Measurements from ENCODE around the gene DNALI1.
"Not testable (repeated sequence)": the region's sequence is repeated elsewhere in the genome, so short reads cannot be mapped to it uniquely, and the experiment has no call there.

DNALI1 gene

DNA sequence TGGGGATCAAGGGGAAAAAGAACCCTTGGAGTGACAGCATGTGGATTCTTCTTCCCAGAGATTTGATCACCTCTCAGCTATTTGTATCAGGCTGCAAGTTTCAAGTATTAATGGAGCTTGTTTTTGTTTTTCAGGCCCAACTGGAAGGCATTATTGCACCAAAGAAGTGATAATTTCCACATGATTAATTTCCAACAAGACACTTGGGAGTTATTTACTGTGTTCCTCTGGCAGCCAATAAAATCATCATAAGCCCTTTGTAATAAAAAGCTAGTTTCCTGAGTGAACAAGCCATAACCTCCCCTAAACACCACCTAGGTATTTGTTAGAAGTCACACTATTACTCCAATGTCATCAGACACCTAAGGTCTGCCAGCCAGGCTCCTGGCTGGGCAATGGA, 8.2 kb downstream of the DNALI1 start:
- Mint-ChIP-seq H3K4me3 (no peak overlapping the region), H3K27me3 (ENCODE audit: low read depth) (no peaks in the 10 kb centered on the region), H3K4me1 (ENCODE audit: low read depth) (peaks cover 10% of the 10 kb centered on the region), H3K36me3 (ENCODE audit: low read depth) (peaks cover 40% of the 10 kb centered on the region), H3K27ac (no peak overlapping the region), H3K9me3 (no peaks in the 10 kb centered on the region)

DNA sequence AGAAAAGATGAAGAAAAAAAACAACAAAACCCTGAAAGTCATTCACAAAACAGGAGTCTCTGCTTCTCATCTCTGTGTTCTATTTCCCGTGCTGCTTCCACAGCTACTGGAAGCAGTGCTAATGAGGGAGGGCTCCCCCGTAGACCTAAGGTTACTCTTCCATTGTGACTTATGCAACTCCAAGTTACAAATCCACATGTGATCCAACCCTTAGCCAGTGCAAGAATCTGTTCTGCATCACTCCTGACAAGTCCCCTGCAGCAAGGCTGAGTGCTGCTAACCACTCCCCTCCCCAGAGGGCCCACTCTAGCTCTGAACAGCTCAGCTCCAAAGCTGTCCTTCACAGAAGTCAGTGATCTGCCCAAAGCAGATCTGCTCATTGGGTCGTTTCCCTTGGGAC, 10.3 kb downstream of the DNALI1 start:
- peaks cover 55% of the 10 kb centered on the region for H3K36me3 Mint-ChIP-seq (ENCODE audit: low read depth)
- no peak overlapping the region for H3K4me3 Mint-ChIP-seq
- no peak overlapping the region for H3K27ac Mint-ChIP-seq
- H3K9me3 Mint-ChIP-seq: no peaks in the 10 kb centered on the region
- no peaks in the 10 kb centered on the region for H3K27me3 Mint-ChIP-seq (ENCODE audit: low read depth)
- H3K4me1 Mint-ChIP-seq (ENCODE audit: low read depth): peaks cover 23% of the 10 kb centered on the region

DNA sequence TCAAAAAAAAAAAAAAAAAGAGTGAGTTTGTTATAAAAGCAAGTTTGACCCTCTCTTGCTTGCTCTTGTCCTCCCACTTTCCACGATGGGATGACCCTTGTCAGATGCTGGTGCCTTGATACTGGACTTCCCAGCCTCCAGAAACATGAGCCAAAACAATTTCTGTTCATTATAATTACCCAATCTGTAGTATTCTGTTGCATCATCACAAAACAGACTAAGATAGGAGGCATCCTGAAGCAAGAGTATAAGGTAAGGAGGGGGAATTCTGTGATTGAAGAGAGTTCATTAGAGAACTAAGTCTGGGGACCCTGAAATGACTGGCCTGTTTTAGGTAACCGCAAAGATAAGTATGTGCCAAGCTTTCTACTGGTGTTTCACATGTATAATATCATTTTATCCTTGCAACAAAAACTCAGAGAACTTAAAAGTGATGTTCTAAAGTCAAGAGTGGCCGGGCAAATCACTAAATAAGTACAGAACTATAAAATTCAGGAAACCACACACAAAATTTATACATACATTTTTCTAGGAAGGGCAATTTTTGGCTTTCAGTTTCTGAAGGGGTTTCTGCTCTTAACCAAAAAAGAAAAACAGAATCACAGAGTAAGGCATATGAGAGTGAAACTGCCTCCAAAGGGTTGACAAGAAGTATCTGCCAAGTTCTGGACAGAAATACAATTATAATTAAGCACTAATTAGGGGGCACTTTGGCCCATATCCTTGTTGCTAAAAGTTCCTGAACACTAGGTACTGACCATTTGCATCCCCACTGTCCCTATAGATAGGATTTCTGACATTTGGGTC, 14.0 kb downstream of the DNALI1 start:
- no peaks in the 10 kb centered on the region for H3K9me3 Mint-ChIP-seq
- H3K4me1 Mint-ChIP-seq (ENCODE audit: low read depth): peaks cover 50% of the 10 kb centered on the region
- peaks cover 82% of the 10 kb centered on the region for H3K36me3 Mint-ChIP-seq (ENCODE audit: low read depth)
- peak overlapping the region; percentile 79 for H3K27ac Mint-ChIP-seq
- no peaks in the 10 kb centered on the region for H3K27me3 Mint-ChIP-seq (ENCODE audit: low read depth)
- H3K4me3 Mint-ChIP-seq: peak overlapping the region; percentile 3

DNA sequence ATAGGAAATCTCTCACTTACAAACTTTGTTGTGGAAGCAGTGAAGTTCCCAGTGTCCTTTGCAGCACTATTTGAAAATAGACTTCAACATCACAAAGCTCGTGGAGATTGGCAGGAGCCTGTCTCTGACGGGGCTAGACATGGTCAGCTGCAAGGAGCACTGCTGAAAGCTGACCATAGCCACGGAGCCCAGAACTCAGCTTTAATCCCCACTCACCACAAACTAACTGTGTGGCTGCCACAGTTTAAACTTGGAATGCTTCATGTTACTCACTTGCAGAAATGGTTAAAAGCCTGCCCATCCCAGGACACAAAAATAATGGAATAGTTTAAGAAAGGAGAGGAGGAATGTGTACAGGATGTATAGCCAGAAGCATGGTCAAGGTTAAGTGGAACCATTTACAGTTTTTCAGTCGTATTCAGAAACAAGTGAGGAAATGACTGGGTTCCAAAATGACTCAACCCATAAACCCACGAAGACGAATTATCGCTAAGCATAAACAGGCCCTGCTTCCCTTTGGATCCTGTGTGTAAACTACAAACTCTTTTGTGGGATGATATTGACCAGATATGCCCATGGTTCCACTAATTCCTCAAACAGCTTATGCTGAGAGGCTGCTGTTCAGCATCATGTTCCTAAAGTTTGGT, 18.2 kb downstream of the DNALI1 start:
- Mint-ChIP-seq H3K27me3 (ENCODE audit: low read depth) (no peaks in the 10 kb centered on the region), H3K9me3 (no peaks in the 10 kb centered on the region), H3K4me1 (ENCODE audit: low read depth) (peaks cover 54% of the 10 kb centered on the region), H3K36me3 (ENCODE audit: low read depth) (peaks cover 71% of the 10 kb centered on the region), H3K27ac (peak overlapping the region; percentile 76), H3K4me3 (no peak overlapping the region)

DNA sequence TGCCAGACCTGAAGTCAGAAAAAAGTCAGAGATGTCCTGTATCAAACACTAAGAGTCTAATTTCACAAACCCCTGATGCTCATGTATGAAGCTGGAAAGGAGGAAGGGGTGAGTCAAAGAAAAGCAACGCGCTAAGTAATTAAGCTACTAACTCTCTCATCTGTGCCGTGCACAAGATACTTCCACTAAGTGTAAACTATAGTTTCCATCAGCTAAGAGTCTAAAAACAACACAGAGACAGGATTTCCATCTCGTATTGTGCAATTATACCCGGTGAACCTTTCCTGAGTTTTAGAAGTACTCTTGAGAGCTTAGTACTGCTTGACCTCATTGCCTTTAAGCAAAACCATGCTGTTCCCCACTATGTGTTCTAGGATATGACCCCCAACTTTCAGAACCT, 19.0 kb downstream of the DNALI1 start:
- Mint-ChIP-seq H3K27ac (peak overlapping the region; percentile 76), H3K9me3 (no peaks in the 10 kb centered on the region), H3K27me3 (ENCODE audit: low read depth) (no peaks in the 10 kb centered on the region), H3K36me3 (ENCODE audit: low read depth) (peaks cover 66% of the 10 kb centered on the region), H3K4me1 (ENCODE audit: low read depth) (peaks cover 50% of the 10 kb centered on the region), H3K4me3 (peak overlapping the region; percentile 7)

DNA sequence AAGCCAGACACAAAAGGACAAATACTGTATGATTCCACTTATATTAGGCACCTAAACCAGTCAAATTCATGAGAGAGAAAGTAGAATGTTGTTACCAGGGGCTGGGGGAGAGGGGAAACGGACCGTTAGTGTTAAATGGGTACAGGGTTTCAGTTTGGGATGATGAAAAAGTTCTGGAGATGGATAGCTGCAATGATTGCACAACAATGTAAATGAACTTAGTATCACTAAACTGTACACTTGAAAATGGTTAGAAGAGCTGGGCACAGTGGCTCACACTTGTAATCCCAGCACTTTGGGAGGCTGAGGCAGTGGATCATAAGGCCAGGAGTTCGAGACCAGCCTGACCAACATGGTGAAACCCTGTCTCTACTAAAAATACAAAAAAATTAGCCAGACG, 27.8 kb downstream of the DNALI1 start:
- H3K27ac Mint-ChIP-seq; H3K9me3 Mint-ChIP-seq; H3K4me3 Mint-ChIP-seq; H3K4me1 Mint-ChIP-seq (ENCODE audit: low read depth); H3K27me3 Mint-ChIP-seq (ENCODE audit: low read depth): not testable (repeated sequence)
- H3K36me3 Mint-ChIP-seq (ENCODE audit: low read depth): peaks cover 37% of the 10 kb centered on the region

DNA sequence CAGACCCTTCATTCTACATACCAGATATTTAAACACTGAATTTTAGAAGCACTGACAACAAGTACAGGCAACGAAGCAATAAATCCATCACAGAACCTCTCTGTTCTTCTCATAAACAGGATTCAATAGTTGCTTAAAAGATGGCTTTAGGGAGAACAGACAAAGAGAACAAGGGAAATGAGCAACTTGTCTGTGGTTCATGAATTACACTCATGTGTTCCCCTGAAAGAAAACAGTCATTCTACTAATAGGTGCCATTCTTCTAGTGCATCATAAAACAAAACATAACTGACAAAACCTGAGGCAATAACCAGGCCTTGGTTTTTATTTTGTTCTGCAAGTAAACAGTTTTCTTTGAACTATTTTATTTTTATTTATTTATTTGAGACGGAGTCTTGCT, 32.2 kb downstream of the DNALI1 start:
- peaks cover 9% of the 10 kb centered on the region for H3K4me1 Mint-ChIP-seq (ENCODE audit: low read depth)
- peaks cover 45% of the 10 kb centered on the region for H3K36me3 Mint-ChIP-seq (ENCODE audit: low read depth)
- H3K27ac Mint-ChIP-seq: no peak overlapping the region
- no peaks in the 10 kb centered on the region for H3K27me3 Mint-ChIP-seq (ENCODE audit: low read depth)
- no peak overlapping the region for H3K4me3 Mint-ChIP-seq
- H3K9me3 Mint-ChIP-seq: no peaks in the 10 kb centered on the region

DNA sequence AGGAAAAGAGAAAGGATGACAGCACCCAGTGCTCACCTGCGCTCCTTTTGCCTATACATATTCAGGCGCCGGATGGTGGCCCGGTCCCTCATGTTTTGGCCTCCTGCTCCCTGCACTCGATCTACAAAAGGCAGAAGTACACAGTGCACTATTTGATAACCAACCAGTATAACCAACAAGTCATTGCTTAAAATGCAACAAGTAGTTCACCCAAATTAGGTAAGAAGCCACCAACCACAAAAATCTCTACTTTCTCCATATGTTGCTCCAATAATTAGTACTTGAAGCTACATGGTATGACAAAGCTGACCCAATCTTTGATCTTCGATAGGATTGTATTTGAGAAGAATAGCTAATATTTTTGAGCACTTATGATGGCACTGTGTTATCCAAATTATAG, 37.0 kb downstream of the DNALI1 start:
- no peak overlapping the region for H3K27ac Mint-ChIP-seq
- H3K36me3 Mint-ChIP-seq (ENCODE audit: low read depth): peaks cover 30% of the 10 kb centered on the region
- H3K4me1 Mint-ChIP-seq (ENCODE audit: low read depth): peaks cover 26% of the 10 kb centered on the region
- H3K4me3 Mint-ChIP-seq: no peak overlapping the region
- no peaks in the 10 kb centered on the region for H3K9me3 Mint-ChIP-seq
- peaks cover 7% of the 10 kb centered on the region for H3K27me3 Mint-ChIP-seq (ENCODE audit: low read depth)

DNA sequence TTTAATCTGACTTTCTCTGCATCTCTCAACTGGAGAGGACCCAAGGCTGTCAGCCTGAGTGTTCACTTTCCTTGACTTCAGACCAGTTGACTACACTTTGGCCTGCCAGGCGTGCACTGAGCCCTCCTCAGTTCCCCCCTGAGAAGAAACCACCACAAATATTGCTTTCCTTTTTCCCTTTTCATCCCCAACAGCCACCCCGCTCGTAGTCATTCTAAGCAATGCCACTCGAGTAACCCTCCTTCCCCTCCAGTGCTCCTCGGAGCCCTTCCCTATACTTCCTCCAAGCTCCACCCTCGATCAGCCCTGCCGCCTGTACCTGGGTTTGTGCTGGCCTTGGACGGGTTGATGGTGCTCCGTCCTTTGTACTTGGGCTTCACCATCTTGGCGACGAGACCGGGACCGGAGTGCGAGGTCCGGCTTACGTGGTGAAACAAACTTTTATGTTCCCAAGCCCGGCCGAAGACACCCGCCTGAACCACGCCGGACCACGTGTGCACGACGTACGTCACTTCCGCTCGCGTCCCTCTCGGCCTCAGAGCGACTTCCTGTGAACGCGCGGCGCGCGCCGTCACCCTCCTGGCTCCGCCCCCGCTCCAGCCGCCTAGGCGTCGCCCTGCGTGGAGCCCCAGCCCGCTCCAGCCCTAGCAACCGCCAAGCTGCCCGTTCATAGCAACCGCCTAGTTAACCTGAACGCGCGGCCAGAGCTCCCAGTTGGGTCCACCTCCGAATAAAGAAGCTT, 38.9 kb downstream of the DNALI1 start, which contains the start of gene GNL2:
Gene GNL2, minus strand, starts transcription at position 498 of the 742 bp plus-strand sequence. Its CDS starts 115 bp downstream, at position 383.
- H3K9me3 Mint-ChIP-seq: no peaks in the 10 kb centered on the region
- peak within 1 kb of the TSS; percentile 89 for H3K27ac Mint-ChIP-seq
- peak within 1 kb of the TSS; percentile 94 for H3K4me3 Mint-ChIP-seq
- peaks cover 19% of the 10 kb centered on the region for H3K36me3 Mint-ChIP-seq (ENCODE audit: low read depth)
- peaks cover 11% of the 10 kb centered on the region for H3K27me3 Mint-ChIP-seq (ENCODE audit: low read depth)
- H3K4me1 Mint-ChIP-seq (ENCODE audit: low read depth): peaks cover 26% of the 10 kb centered on the region

DNA sequence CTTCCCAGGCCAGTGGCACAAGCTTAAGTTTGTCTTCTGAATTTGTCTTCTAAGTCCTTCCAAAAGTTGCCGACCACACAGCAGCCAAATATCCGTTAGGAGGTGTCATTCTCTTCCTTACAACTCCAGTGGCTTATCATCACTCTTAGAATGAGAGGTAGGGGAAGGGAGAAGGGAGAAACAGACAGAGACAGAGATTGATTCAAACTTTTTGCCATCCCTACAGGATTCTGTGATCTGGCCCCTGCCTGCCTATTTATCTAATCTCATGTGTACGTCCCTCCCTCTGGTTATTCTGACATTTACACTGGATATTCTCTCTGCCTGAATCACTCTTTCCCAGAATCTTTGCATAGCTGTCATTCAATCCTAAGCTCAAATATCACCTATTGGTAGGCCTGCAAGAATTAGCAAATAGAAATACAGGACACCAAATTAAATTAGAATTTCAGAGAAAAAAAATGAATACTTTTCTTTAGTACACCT, 39.5 kb downstream of the DNALI1 start:
- Mint-ChIP-seq H3K9me3 (no peaks in the 10 kb centered on the region), H3K27ac (peak overlapping the region; percentile 89), H3K4me3 (peak overlapping the region; percentile 94), H3K4me1 (ENCODE audit: low read depth) (peaks cover 26% of the 10 kb centered on the region), H3K27me3 (ENCODE audit: low read depth) (peaks cover 12% of the 10 kb centered on the region), H3K36me3 (ENCODE audit: low read depth) (peaks cover 14% of the 10 kb centered on the region)

DNA sequence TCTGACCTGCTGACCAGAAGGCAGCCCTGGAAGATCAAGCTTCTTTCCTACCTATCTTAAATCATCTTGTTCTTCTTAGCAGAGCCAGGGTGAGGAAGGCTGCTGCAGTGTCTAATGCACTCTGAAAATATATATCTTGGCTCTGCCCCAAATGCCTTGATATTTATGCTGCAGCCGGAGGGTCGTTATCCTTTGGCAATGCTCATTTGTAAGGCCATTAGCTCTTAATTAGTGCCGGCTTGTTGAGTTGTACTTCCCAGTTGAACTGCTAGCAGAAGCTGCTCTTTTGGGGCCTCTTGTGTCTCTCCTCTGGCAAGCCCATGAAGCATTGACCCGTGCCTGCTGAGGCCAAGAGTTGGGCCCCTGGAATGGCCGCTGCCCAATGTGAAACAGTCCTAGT, 43.2 kb downstream of the DNALI1 start:
- no peaks in the 10 kb centered on the region for H3K9me3 Mint-ChIP-seq
- H3K27me3 Mint-ChIP-seq (ENCODE audit: low read depth): peaks cover 31% of the 10 kb centered on the region
- no peak overlapping the region for H3K4me3 Mint-ChIP-seq
- H3K36me3 Mint-ChIP-seq (ENCODE audit: low read depth): peaks cover 4% of the 10 kb centered on the region
- peaks cover 12% of the 10 kb centered on the region for H3K4me1 Mint-ChIP-seq (ENCODE audit: low read depth)
- no peak overlapping the region for H3K27ac Mint-ChIP-seq

DNA sequence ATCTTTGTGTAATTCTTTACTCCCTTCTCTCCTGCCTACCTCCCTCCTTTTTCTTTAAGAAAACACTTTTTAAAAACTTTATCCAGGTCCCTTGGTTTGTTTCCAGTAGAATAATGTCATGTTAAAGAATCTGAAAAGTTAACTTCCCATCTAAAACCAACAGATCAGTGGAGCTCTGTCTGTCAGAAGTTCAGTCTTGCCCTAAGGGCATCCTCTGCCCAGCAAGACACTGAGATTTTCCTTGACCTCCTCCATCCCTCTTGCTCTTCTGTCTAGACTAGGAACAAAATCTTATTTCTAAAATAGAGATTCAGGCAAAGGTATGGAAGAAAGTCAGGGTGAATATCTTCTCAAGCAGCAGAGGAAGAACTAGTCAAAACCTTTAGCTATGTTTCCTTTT, 44.7 kb downstream of the DNALI1 start:
- Mint-ChIP-seq H3K27ac (no peak overlapping the region), H3K36me3 (ENCODE audit: low read depth) (no peaks in the 10 kb centered on the region), H3K4me3 (no peak overlapping the region), H3K9me3 (no peaks in the 10 kb centered on the region), H3K27me3 (ENCODE audit: low read depth) (peaks cover 31% of the 10 kb centered on the region), H3K4me1 (ENCODE audit: low read depth) (peaks cover 3% of the 10 kb centered on the region)

DNA sequence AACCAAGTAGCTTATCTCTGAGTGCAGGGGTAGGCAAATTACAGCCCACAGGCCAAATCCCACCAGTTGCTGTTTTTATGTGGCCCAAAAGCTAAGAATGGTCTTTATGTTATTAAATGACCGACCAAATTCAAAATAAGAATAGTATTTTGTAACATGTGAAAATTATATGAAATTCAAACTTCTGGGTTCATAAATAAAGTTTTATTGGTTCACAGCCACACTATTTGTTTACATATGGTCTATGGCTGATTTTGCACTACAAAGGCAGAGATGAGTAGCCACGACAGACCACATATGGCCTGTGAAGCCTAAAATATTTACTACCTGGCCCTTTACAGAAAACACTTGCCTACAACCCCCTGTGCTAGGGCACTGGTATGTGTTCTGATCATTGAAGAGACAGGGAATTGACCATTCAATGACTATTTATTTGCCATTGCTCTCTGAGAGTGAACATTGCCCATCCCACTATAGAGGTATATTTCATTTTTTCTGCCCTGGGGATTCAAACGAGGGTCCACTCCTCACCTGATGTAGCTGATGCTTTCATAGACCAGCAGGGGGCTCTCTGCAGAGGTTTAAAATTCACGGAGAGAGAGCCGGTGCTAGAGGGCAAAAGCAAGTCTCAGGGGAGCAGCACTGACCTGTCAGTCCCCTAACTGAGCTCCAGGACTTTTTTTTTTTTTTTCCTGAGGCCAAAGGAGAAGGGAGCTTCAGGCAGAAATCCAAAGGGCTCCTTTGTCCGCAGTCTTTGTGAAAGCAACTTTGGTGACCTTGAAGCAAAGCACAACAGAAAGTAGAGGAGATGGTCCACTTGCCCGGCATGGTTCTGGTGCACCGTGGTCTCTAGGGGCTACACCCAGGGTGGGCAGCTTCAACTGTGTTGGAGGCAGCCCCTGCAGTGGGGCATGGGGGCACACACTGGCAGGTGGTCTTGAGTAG, 46.3 kb downstream of the DNALI1 start:
- H3K4me3 Mint-ChIP-seq: no peak overlapping the region
- no peak overlapping the region for H3K27ac Mint-ChIP-seq
- H3K27me3 Mint-ChIP-seq (ENCODE audit: low read depth): peaks cover 26% of the 10 kb centered on the region
- H3K4me1 Mint-ChIP-seq (ENCODE audit: low read depth): no peaks in the 10 kb centered on the region
- H3K9me3 Mint-ChIP-seq: no peaks in the 10 kb centered on the region
- H3K36me3 Mint-ChIP-seq (ENCODE audit: low read depth): no peaks in the 10 kb centered on the region

Data from T-helper 1 cell treated with Interleukin-12 subunit alpha and Interleukin-12 subunit beta and Interleukin-4 antibody, amounts not matched to agents 30 μg/mL and 1 μg/mL, for 36 hours (primary cell).